B cell (primary cell): ENCODE data around the gene SMC1A. TPM values are rescaled to one million over a fixed set of nuclear protein-coding genes. Genes with fewer than 3 reads are reported as not detected.

Experiments
- ATAC-seq: fragments of 200-7000 bp; cut with Tn5 transposase; one replicate; pipeline ENCODE4 v1.10.0; 2021; ENCODE audit warnings: low read depth, mild to moderate bottlenecking, moderate number of reproducible peaks, moderate library complexity
- CTCF ChIA-PET: fragments of 350-600 bp; sonication (Branson Sonifier 250); formaldehyde crosslinking; loops from one replicate; lab custom pipeline; 2021; ENCODE audit warnings: antibody characterized with exemption, inconsistent platforms; lab: Charles Lee
- POLR2A ChIA-PET: fragments of 350-600 bp; sonication (Branson Sonifier 250); formaldehyde crosslinking; loops from one replicate; lab custom pipeline; 2021; ENCODE audit warnings: antibody characterized with exemption; lab: Charles Lee
- DNase-seq: peaks from one replicate; pipeline ENCODE4 v3.0.0; 2013
- H2AFZ ChIP-seq: 2 replicates; pipeline ENCODE4 v1.6.1; 2012; ENCODE audit warnings: mild to moderate bottlenecking, low read depth, low read length; ENCODE audit not compliant: insufficient read depth, poor library complexity, severe bottlenecking
- H3K27ac ChIP-seq, 2 donors: 1 replicate in 1 of 2; 2 replicates in 1 of 2; pipeline ENCODE4 v1.5.1; 2012 to 2013; ENCODE audit warnings: low read length in 2 of 2, mild to moderate bottlenecking in 2 of 2, moderate library complexity in 1 of 2
- H3K27me3 ChIP-seq, 4 experiments: fragments of 200-600 bp in 1 of 4; sonication (generic) in 1 of 4; replicated peaks in 1 of 4; 1 replicate in 2 of 4; 2 replicates in 2 of 4; pipeline versions ENCODE4 v1.6.1 to v1.7.0; 2013 to 2016; ENCODE audit warnings: low read length in 3 of 4, mild to moderate bottlenecking in 2 of 4, mixed read lengths in 1 of 4, moderate library complexity in 1 of 4; ENCODE audit not compliant: insufficient read depth in 4 of 4, control insufficient read depth in 3 of 4; ENCODE audit errors: control extremely low read depth in 1 of 4
- H3K36me3 ChIP-seq, 2 experiments: replicated peaks in 1 of 2; 1 replicate in 1 of 2; 2 replicates in 1 of 2; pipeline versions ENCODE4 v1.6.1 to v1.7.1; 2013; ENCODE audit warnings: low read length in 1 of 2; ENCODE audit not compliant: insufficient read depth in 2 of 2, control insufficient read depth in 1 of 2; ENCODE audit errors: control extremely low read depth in 1 of 2, extremely low read depth in 1 of 2
- H3K4me1 ChIP-seq, 2 donors: fragments of 200-600 bp in 1 of 2; sonication (generic) in 1 of 2; 1 replicate in 1 of 2; 2 replicates in 1 of 2; pipeline versions ENCODE4 v1.5.1 to v1.6.1; 2013 to 2017; ENCODE audit warnings: low read length in 2 of 2; ENCODE audit not compliant: control insufficient read depth in 2 of 2, insufficient read depth in 2 of 2
- H3K4me2 ChIP-seq: replicated peaks from 2 replicates; pipeline ENCODE3; 2012; ENCODE audit warnings: mild to moderate bottlenecking, low read depth, low read length; ENCODE audit not compliant: poor library complexity, severe bottlenecking
- H3K4me3 ChIP-seq, 5 experiments: fragments of 200-600 bp in 1 of 5; sonication (generic) in 1 of 5; 1 replicate in 3 of 5; 2 replicates in 2 of 5; pipeline versions ENCODE4 v1.5.1 to v1.7.0; 2011 to 2016; ENCODE audit warnings: low read length in 4 of 5, mild to moderate bottlenecking in 4 of 5, low read depth in 2 of 5, control low read depth in 1 of 5, moderate library complexity in 1 of 5; ENCODE audit not compliant: insufficient read depth in 1 of 5; ENCODE audit errors: control extremely low read depth in 1 of 5, extremely low read depth in 1 of 5
- H3K79me2 ChIP-seq: fragments of 200-600 bp; sonication (generic); one replicate; pipeline ENCODE4 v1.6.0; 2016; ENCODE audit warnings: low read length; ENCODE audit not compliant: control insufficient read depth, insufficient read depth
- H3K9ac ChIP-seq: fragments of 200-600 bp; sonication (generic); 2 replicates; pipeline ENCODE4 v1.6.1; 2017; ENCODE audit warnings: mild to moderate bottlenecking, low read length, moderate library complexity
- H3K9me3 ChIP-seq, 3 donors: one replicate each; pipeline versions ENCODE4 v1.6.1 to v1.7.1; 2013; ENCODE audit warnings: low read length in 2 of 3; ENCODE audit not compliant: control insufficient read depth in 2 of 3, insufficient read depth in 1 of 3; ENCODE audit errors: control extremely low read depth in 1 of 3
- H4K20me1 ChIP-seq: 2 replicates; pipeline ENCODE4 v1.6.0; 2012; ENCODE audit warnings: mild to moderate bottlenecking, low read length; ENCODE audit not compliant: insufficient read depth, control insufficient read depth, poor library complexity, severe bottlenecking
- H3K27ac Mint-ChIP-seq: one replicate; pipeline ENCODE4 v1.8.0; 2021; ENCODE audit warnings: mixed read lengths
- H3K27me3 Mint-ChIP-seq: one replicate; pipeline ENCODE4 v1.8.0; 2021; ENCODE audit warnings: mixed read lengths
- H3K4me1 Mint-ChIP-seq: one replicate; pipeline ENCODE4 v1.8.0; 2021; ENCODE audit warnings: mixed read lengths
- H3K4me3 Mint-ChIP-seq: one replicate; pipeline ENCODE4 v1.8.0; 2021; ENCODE audit warnings: mixed read lengths
- H3K9me3 Mint-ChIP-seq: one replicate; pipeline ENCODE4 v1.8.0; 2022; ENCODE audit warnings: mixed read lengths; ENCODE audit not compliant: insufficient read depth
- CTCF ChIP-seq: fragments of 200-600 bp; IDR thresholded peaks from one replicate; pipeline ENCODE4 v1.8.0; 2022; ENCODE audit warnings: antibody characterized with exemption, mild to moderate bottlenecking
- EZH2 ChIP-seq: IDR thresholded peaks from 2 replicates; pipeline ENCODE4 v1.6.1; 2012; ENCODE audit warnings: borderline replicate concordance, low read depth, mild to moderate bottlenecking, moderate library complexity, low read length; ENCODE audit not compliant: insufficient read depth, poor library complexity, severe bottlenecking
- WGBS: methylation state at CpG from one replicate; pipeline ENCODE4 v1.1.5; 2013; ENCODE audit warnings: missing lambda C conversion rate; ENCODE audit not compliant: insufficient coverage; 5-methylcytosine and 5-hydroxymethylcytosine counted together
- intact Hi-C: fragments of 100-400 bp; cut with micrococcal nuclease; formaldehyde crosslinking; loops from one replicate; pipeline ENCODE4 v1.10.0; 2022
- polyA plus RNA-seq: library from polyadenylated mRNA; depleted of rRNA; stranded (reverse); fragments of >200 nt; gene quantifications from 2 replicates; pipeline ENCODE4 v1.2.3, GENCODE V29; 2012
- total RNA-seq, 2 donors: library from RNA; stranded (reverse); fragments of 120-200 nt in 1 of 2; gene quantifications; 1 replicate in 1 of 2; 2 replicates in 1 of 2; pipeline versions ENCODE4 v1.2.3 to v1.2.4, GENCODE V29; 2013 to 2022

The SMC1A gene
- total and polyA plus RNA-seq, 2 donors (not counting 1 experiment from before 2014, with no cell fraction given), result 17.3 to 67.6 TPM

GRCh38 chrX:53437206-53437605 is 14.8 kb upstream of the SMC1A start:
- no peak overlapping the region for H2AFZ ChIP-seq
- WGBS, result no CpG with 5 or more reads among the region's 2 CpGs
- no peak overlapping the region for H3K27ac Mint-ChIP-seq

More at GRCh38 chrX:53437206-53437605, 14.8 kb upstream of the SMC1A start:
- Mint-ChIP-seq H3K4me3 (no peak overlapping the region), H3K4me1 (peaks cover 22% of the 10 kb centered on the region), H3K9me3 (no peaks in the 10 kb centered on the region), H3K27me3 (peaks cover 12% of the 10 kb centered on the region)
- Histone ChIP-seq H3K27ac (no peak overlapping the region), H3K9me3 (peaks cover 0 to 3% (median 0%) of the 10 kb centered on the region in 3 donors), H3K36me3 (peaks cover 0 to 1% of the 10 kb centered on the region in 2 experiments), H3K4me1 (peaks cover 22 to 30% of the 10 kb centered on the region in 2 donors), H3K4me3 (no peak overlapping the region), H3K9ac (no peak overlapping the region), H3K79me2 (peaks cover 8% of the 10 kb centered on the region), H4K20me1 (no peaks in the 10 kb centered on the region), H3K4me2 (no peak overlapping the region), H3K27me3 (peaks cover 0 to 15% (median 8%) of the 10 kb centered on the region in 4 experiments)
- intact Hi-C loops, result loop anchor here (2.0 to 10.0 kb wide), 2 partner anchors 124 to 212 kb away; partner anchors contain the start of gene KDM5C
- ATAC-seq (no peak), DNase-seq (no peak)
- TF ChIP-seq CTCF (no peak), EZH2 (no peak)
- ChIA-PET POLR2A (no interaction called here), CTCF (interaction anchor here (1.0 to 2.8 kb wide), 4 partner anchors 15 to 125 kb away, joined by 3 to 19 read pairs (median 10); partner anchors contain the start of genes RIBC1 and SMC1A)
